ENCODE measurements around the gene MORN1.

GRCh38 chr1:2284932-2285331, 106.4 kb downstream of the MORN1 start:
- TF ChIP-seq POLR2A (IDR thresholded peaks at IDR 0.05; ENCODE audit: low read length) (no peak), GATA1 (IDR thresholded peaks at IDR 0.05; ENCODE audit: low read depth, low read length) (no peak)

Data from erythroblast (primary cell).